ENCODE results near the gene FHIT.

DNA sequence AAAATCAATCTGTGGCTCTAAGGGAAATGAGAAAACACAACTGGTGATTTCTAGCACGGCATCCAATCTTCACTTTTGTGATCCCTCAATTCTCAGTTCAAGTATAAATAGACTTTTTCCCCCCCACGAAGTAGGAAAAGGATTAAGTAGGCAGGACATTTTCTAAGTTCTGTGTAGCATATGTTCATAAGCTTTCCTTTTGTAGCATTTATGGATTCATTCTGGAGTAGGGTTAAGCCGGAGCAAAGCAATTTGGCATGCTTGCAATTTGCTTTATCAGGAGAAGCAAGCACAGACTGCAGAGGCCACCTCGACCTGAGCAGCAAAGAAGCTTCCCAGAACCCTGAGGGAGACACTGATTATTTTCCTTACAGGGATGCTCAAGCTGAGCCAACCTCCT lies 66.3 kb downstream of the FHIT start:
- TF ChIP-seq, protein P1, sequence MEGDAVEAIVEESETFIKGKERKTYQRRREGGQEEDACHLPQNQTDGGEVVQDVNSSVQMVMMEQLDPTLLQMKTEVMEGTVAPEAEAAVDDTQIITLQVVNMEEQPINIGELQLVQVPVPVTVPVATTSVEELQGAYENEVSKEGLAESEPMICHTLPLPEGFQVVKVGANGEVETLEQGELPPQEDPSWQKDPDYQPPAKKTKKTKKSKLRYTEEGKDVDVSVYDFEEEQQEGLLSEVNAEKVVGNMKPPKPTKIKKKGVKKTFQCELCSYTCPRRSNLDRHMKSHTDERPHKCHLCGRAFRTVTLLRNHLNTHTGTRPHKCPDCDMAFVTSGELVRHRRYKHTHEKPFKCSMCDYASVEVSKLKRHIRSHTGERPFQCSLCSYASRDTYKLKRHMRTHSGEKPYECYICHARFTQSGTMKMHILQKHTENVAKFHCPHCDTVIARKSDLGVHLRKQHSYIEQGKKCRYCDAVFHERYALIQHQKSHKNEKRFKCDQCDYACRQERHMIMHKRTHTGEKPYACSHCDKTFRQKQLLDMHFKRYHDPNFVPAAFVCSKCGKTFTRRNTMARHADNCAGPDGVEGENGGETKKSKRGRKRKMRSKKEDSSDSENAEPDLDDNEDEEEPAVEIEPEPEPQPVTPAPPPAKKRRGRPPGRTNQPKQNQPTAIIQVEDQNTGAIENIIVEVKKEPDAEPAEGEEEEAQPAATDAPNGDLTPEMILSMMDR (IDR thresholded peaks at IDR 0.05) = no peak
- TF ChIP-seq POLR2A (IDR thresholded peaks at IDR 0.05) (no peak), EP300 (IDR thresholded peaks at IDR 0.05; ENCODE audit: low read depth) (no peak), POLR2AphosphoS5 (IDR thresholded peaks at IDR 0.05) (no peak)

Data from transverse colon (tissue), 4 donors.